Peyer's patch (tissue), 4 donors: ENCODE results near the gene SIGLEC12.

ENCODE experiments used
- CTCF ChIP-seq, 6 experiments: fragments of 450-650 bp in 4 of 6; fragments of 200-600 bp in 2 of 6; sonication (generic) in 1 of 6; IDR thresholded peaks; one replicate each; pipeline ENCODE4 v1.5.1; 2017 to 2019; ENCODE audit warnings: antibody characterized with exemption in 6 of 6, mild to moderate bottlenecking in 3 of 6, moderate library complexity in 1 of 6
- POLR2A ChIP-seq, 2 donors: fragments of 450-650 bp; IDR thresholded peaks; one replicate each; pipeline ENCODE4 v1.5.1; 2017; ENCODE audit warnings: antibody characterized with exemption in 2 of 2, mild to moderate bottlenecking in 2 of 2, moderate library complexity in 2 of 2

GRCh38 chr19:51531349-51532315 is 30.0 kb upstream of the SIGLEC12 start, which contains the start of gene SIGLEC6:
- TF ChIP-seq CTCF (IDR thresholded peaks at IDR 0.05) (no peak), POLR2A (IDR thresholded peaks at IDR 0.05) (no peak)
